Activated T-helper 9 cell treated with anti-CD3 and anti-CD28 coated beads, Interleukin-2, amount 50 U/mL, for 16 hours (primary cell): Measurements from ENCODE around the gene IRF2.
"Not testable (repeated sequence)": the region's sequence is repeated elsewhere in the genome, so short reads cannot be mapped to it uniquely, and the experiment has no call there.

Experiments
- DNase-seq: peaks from one replicate; pipeline ENCODE4 v3.0.0-alpha.2; 2020; ENCODE audit warnings: low read depth

Gene IRF2

DNA sequence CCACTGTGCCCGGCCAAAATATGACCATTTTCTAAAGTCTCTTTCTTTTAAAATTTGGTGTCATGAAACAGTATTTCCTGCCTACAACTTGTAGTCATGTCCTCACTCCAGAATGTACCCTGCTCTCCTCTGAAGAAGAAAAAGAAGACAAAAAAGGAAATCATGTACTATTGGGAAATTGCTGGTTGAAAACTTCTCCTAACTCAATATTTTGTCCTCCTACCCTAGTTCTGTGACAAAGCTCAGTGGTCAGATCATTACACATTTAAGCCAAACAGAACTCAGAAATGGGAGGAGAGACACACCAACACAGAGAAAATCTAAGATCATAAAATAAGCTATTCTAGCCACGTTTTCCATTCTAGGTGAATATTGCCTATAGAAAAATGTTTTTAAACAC, 127.7 kb downstream of the IRF2 start:
- no peak for DNase-seq

DNA sequence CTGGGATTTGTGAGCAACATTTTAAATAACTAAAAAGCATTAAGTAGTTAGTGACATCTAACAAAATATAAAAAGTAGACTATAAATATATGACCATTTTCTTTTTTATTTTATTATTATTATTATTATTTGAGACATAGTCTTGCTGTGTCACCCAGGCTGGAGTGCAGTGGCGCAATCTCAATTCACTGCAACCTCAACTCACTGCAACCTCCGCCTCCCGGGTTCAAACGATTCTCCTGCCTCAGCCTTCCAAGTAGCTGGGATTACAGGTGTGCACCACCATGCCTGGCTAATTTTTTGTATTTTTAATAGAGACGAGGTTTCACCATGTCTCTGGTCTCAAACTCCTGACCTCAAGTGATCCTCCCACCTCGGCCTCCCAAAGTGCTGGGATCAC, 128.1 kb downstream of the IRF2 start:
- DNase-seq, result not testable (repeated sequence)

DNA sequence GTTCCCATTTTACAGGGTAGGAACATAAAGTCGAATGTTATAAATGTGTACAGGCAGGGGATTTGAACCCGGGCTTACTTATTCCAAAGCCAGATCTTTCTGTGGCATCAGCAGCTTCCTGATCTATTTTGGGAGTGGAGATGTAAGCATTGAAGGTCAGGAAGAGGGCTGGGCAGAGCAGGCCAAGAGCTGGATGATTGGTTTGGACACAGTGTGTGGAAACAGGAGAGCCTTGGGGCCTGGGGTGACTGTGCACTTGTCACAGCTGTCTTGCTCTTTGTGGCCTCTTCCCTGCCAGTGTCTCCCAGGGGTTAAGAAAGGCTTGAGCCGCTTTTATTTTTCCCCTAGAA, 128.8 kb downstream of the IRF2 start:
- DNase-seq, result no peak

DNA sequence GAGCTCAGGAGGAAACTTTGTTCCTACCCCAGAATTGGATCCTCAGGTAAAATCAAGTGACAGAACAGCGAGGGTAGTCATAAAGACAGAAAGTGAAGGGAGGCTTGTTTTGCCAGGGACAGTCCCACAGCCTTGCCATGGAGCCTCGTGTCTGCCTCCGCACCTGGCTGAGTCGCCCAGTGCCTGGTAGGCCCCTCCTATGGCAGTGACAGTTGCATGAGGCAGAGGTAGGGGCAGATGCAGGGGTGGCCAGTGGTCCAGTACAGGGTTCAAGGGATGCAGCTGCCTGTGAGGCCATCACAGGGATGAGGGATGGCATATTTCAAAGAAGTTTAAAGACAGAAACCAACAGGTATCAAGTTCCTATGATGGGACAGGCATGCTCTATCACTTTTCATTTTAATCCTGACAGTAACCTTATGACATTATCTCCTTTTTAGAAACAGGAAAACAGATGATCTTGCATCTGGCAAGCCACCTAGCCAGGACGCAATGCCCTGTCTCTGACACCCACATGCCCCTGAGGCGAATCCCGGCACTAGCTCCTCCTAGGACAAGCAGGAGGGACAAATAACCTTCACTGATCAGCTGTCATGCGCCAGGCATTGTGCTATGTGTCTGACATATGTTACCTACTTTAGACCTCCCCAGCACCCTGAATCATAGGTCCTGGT, 129.3 kb downstream of the IRF2 start:
- no peak for DNase-seq

DNA sequence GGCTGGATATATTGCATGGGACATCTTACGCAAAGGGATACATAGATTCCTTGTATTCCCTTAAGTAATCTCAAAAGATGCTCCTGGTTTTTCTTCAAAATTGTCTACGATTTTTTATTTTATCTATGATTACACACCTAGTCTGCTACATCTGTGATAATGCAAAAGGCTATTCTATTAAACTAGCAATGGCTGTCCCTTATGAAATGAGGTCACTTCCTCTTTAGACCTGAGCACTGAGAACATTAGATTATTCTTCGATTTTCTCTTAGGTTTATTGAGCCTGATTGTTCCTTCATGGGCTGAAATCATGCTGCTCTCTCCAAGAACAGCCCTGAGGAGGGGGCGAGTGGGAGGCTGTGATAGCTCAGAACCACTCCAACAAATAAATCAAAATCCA, 129.9 kb downstream of the IRF2 start:
- DNase-seq, result no peak

DNA sequence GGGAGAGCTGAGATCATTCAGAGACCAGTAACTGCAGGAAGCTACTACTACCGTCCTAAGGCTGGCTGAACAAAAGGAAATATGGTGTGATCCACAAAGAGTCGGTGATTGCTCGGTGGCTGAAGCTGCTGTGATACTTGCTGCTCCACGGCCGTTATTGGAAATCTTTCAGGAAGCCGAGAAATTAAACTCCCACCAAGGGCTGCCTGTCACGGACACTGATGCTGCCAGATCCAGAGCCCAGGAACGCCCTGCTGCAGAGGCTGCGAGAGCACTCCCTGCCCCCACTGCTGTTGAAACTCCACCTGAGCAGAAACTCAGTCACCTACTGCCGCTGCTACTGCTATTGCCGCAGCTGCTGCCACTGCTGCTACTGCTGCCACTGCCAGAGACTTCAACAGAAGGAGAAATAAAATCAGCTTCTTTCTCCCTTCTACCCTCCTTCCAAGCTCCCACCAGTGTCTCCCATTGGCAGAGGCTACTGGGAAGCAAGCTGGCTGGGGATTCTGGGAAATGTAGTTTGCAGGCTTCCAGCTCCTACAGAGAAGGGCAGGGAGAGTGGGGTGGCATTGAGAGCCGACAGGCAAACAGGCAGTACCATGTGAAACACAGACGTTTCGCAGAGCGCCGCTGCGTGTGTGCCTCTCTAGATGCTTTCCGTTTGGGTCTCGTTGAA, 130.7 kb downstream of the IRF2 start:
- peak; percentile 7 for DNase-seq

DNA sequence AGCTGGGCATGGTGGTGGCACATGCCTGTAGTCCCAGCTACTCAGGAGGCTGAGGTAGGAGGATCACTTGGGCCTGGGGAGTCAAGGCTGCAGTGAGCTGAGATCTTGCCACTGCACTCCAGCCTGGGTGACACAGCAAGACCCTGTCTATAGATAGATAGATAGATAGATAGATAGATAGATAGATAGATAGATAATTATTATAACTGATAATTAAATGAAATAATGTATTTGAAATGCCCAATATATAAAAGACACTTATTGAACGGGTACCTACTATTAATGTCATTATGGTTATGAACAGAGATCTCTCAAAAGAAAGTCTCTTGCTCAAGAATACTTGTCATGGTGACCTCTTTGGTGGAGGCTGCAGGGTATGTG, 131.5 kb downstream of the IRF2 start:
- not testable (repeated sequence) for DNase-seq

DNA sequence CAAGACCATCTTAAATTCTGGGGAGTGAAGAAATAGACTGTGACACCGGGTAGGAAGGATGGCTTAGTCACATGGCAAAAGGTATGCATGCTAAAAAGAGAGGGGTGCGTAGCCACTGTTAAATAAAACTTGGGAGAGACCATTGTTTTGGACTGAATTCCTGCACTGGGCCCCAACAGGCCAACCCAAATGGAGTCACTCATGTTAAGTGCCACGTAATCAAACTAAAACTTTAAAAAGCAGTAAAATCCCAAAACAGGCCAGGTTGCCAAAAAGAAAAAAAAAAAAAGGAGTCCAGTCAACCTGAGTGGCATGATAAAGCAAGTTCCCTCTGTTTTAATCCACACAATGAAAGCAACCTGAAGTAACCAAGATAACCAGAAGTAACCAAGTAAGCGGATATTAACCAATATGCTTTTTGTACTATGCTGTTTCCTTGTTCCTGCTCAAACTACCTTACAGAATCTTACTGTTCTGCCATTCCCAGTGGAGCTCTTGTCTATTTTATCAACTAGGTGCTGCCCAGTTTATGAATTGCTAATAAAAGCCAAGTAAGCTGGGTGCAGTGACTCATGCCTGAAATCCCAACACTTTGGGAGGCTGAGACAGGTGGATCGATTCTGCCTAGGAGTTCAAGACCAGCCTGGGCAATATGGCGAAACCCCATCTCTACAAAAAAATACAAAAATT, 132.0 kb downstream of the IRF2 start:
- DNase-seq, result no peak

DNA sequence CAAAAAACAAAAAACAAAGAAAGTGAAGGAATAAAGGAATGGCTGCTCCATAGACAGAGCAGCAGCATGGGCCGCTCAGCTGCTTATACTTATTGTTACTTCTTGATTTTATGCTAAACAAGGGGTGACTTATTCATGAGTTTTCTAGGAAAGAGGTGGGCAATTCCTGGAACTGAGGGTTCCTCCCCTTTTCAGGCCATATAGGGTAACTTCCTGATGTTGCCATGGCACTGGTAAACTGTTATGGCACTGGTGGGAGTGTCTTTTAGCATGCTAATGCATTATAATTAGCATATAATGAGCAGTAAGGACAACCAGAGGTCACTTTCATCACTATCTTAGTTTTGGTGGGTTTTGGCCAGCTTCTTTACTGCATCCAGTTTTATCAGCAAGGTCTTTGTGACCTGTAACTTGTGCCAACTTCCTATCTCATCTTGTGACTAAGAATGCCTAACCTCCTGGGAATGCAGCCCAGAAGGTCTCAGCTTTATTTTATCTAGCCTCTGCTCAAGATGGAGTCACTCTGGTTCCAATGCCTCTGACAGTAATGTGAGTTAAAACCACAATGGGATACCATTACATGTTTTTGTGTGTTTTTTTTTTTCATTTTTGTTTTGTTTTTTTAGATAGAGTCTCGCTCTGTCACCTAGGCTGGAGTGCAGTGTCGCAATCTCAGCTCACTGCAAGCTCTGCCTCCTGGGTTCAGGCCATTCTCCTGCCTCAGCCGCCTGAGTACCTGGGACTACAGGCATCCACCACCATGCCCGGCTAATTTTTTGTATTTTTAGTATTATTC, 134.8 kb downstream of the IRF2 start:
- DNase-seq, result not testable (repeated sequence)

DNA sequence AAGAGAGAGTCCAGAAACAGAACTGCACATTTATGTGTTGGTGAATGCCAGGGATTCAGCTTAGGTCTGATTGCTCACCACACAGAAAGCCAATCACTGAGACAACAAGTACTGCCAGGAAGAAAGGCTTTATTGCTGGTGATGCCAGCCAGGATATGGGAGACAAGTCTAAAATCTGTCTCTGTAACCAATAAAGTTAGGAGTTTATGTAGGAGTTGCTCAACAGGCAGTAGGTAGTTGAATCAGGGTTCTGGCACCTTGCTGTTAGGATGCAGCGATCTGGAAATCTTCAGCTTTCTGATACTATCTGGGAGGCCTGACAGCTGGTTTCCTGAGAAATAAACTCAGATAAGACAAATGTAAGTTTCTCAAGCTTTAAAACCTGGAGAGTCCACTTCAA, 136.4 kb downstream of the IRF2 start:
- DNase-seq, result no peak
